ENCODE measurements around the gene NOC3L. TPM values are rescaled to one million over a fixed set of nuclear protein-coding genes. Genes with fewer than 3 reads are reported as not detected.

Gene NOC3L
- total and polyA plus RNA-seq, 10 of the 15 experiments (the other 5 are each of a cell fraction or from before 2014, with no cell fraction given) = 27.8 to 51.4 (median 40.5) TPM

DNA sequence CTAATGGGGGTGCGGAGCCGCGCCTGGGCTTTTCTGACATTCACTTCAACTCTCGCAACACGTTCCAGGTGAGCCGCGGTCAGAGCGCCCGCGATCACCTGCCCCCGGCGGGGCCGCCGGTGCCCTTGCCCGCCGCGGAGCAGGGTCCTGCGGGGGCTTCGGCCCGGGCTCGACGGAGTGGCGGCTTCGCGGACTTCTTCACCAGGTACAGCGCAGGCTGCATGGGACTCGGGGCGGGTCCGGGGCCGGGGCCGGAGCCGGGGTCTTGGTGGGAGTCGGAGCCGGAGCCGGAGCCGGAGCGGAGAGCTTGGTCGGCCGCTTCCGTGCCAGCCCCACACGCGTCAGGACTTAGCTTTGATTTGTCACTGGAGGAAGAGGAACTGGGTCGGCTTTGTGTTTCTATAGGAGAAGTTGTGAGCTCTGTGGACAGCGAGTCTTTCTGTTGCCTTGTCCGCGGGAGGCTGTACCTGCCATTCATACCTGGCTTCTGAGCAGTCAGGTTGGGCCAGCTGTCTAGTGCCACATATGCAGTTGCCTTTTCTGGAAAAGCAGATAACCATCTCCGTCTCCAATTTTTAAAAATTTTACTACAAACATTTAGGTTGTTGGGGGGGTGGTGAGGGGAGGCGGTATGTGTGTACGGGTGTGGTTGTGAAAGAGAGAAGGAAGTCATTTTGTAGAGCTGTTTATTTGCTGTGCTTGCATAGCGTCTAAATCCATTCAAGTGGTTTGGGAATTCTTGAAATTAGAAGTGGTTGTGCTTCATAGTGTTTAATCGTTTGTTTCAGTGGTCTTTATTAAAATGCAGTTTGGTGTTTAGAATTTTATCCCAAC lies 40.9 kb upstream of the NOC3L start (continued):
- no peak for TF ChIP-seq TBL1XR1 (IDR thresholded peaks at IDR 0.05; ENCODE audit: low read depth, low read length)
- no peak for TF ChIP-seq MYB (IDR thresholded peaks at IDR 0.05; ENCODE audit: borderline replicate concordance, low read depth, low read length)
- peak; percentile 91 for TF ChIP-seq SPI1 (IDR thresholded peaks at IDR 0.05; ENCODE audit: borderline replicate concordance, insufficient read depth, low read depth, low read length)
- TF ChIP-seq TCF3 (IDR thresholded peaks at IDR 0.05; ENCODE audit: borderline replicate concordance, insufficient read depth, low read depth, low read length) = no peak
- TF ChIP-seq, protein P1, sequence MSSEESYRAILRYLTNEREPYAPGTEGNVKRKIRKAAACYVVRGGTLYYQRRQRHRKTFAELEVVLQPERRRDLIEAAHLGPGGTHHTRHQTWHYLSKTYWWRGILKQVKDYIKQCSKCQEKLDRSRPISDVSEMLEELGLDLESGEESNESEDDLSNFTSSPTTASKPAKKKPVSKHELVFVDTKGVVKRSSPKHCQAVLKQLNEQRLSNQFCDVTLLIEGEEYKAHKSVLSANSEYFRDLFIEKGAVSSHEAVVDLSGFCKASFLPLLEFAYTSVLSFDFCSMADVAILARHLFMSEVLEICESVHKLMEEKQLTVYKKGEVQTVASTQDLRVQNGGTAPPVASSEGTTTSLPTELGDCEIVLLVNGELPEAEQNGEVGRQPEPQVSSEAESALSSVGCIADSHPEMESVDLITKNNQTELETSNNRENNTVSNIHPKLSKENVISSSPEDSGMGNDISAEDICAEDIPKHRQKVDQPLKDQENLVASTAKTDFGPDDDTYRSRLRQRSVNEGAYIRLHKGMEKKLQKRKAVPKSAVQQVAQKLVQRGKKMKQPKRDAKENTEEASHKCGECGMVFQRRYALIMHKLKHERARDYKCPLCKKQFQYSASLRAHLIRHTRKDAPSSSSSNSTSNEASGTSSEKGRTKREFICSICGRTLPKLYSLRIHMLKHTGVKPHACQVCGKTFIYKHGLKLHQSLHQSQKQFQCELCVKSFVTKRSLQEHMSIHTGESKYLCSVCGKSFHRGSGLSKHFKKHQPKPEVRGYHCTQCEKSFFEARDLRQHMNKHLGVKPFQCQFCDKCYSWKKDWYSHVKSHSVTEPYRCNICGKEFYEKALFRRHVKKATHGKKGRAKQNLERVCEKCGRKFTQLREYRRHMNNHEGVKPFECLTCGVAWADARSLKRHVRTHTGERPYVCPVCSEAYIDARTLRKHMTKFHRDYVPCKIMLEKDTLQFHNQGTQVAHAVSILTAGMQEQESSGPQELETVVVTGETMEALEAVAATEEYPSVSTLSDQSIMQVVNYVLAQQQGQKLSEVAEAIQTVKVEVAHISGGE (CRISPR knock-in tag; IDR thresholded peaks at IDR 0.05) = no peak
- TF ChIP-seq, protein P2, sequence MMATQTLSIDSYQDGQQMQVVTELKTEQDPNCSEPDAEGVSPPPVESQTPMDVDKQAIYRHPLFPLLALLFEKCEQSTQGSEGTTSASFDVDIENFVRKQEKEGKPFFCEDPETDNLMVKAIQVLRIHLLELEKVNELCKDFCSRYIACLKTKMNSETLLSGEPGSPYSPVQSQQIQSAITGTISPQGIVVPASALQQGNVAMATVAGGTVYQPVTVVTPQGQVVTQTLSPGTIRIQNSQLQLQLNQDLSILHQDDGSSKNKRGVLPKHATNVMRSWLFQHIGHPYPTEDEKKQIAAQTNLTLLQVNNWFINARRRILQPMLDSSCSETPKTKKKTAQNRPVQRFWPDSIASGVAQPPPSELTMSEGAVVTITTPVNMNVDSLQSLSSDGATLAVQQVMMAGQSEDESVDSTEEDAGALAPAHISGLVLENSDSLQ (IDR thresholded peaks at IDR 0.05) = peak; percentile 79
- TF ChIP-seq, protein P3, sequence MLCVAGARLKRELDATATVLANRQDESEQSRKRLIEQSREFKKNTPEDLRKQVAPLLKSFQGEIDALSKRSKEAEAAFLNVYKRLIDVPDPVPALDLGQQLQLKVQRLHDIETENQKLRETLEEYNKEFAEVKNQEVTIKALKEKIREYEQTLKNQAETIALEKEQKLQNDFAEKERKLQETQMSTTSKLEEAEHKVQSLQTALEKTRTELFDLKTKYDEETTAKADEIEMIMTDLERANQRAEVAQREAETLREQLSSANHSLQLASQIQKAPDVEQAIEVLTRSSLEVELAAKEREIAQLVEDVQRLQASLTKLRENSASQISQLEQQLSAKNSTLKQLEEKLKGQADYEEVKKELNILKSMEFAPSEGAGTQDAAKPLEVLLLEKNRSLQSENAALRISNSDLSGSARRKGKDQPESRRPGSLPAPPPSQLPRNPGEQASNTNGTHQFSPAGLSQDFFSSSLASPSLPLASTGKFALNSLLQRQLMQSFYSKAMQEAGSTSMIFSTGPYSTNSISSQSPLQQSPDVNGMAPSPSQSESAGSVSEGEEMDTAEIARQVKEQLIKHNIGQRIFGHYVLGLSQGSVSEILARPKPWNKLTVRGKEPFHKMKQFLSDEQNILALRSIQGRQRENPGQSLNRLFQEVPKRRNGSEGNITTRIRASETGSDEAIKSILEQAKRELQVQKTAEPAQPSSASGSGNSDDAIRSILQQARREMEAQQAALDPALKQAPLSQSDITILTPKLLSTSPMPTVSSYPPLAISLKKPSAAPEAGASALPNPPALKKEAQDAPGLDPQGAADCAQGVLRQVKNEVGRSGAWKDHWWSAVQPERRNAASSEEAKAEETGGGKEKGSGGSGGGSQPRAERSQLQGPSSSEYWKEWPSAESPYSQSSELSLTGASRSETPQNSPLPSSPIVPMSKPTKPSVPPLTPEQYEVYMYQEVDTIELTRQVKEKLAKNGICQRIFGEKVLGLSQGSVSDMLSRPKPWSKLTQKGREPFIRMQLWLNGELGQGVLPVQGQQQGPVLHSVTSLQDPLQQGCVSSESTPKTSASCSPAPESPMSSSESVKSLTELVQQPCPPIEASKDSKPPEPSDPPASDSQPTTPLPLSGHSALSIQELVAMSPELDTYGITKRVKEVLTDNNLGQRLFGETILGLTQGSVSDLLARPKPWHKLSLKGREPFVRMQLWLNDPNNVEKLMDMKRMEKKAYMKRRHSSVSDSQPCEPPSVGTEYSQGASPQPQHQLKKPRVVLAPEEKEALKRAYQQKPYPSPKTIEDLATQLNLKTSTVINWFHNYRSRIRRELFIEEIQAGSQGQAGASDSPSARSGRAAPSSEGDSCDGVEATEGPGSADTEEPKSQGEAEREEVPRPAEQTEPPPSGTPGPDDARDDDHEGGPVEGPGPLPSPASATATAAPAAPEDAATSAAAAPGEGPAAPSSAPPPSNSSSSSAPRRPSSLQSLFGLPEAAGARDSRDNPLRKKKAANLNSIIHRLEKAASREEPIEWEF (IDR thresholded peaks at IDR 0.05; ENCODE audit: insufficient replicate concordance, low read depth, low read length) = no peak
- TF ChIP-seq BACH1 (IDR thresholded peaks at IDR 0.05; ENCODE audit: borderline replicate concordance) = no peak
- TF ChIP-seq, protein P4, sequence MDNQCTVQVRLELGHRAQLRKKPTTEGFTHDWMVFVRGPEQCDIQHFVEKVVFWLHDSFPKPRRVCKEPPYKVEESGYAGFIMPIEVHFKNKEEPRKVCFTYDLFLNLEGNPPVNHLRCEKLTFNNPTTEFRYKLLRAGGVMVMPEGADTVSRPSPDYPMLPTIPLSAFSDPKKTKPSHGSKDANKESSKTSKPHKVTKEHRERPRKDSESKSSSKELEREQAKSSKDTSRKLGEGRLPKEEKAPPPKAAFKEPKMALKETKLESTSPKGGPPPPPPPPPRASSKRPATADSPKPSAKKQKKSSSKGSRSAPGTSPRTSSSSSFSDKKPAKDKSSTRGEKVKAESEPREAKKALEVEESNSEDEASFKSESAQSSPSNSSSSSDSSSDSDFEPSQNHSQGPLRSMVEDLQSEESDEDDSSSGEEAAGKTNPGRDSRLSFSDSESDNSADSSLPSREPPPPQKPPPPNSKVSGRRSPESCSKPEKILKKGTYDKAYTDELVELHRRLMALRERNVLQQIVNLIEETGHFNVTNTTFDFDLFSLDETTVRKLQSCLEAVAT (IDR thresholded peaks at IDR 0.05) = no peak
- TF ChIP-seq PML (IDR thresholded peaks at IDR 0.05; ENCODE audit: low read length) = 0 out of 2 replicates have a peak, but pooled peaks have one; percentile 33
- TF ChIP-seq GABPA (IDR thresholded peaks at IDR 0.05; ENCODE audit: low read depth) = no peak
- TF ChIP-seq POLR2AphosphoS5 (IDR thresholded peaks at IDR 0.05; ENCODE audit: low read length) = peak; percentile 88
- no peak for TF ChIP-seq ATF3 (IDR thresholded peaks at IDR 0.05; ENCODE audit: borderline replicate concordance, extremely low read depth, low read depth, low read length)
- no peak for TF ChIP-seq MTA3 (IDR thresholded peaks at IDR 0.05; ENCODE audit: borderline replicate concordance, low read length)

Data from GM12878 (cell line).